Measurements from ENCODE around the gene KIF6.

The KIF6 gene

DNA sequence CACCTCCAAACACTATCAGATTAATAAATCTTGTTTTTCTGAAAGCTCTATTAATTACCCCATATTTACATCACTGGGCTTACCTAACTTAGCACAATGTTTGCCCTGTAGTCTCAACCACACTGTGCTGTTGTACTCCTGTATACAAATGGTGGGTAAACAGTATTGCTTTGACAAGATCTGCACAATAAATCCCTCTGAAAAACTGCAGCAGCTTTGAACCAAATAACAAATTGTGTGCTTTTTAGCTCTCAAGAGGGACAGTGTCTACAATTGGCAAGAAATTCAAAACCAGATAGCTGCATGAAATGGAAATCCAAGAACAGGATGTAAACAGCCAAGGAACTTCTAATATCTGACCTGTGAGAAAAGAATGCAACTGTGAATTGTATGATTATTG is 10.4 kb downstream of the KIF6 start:
- H3K4me3 ChIP-seq (ENCODE audit: insufficient read depth, low read depth, low read length, poor library complexity, severe bottlenecking): no peak overlapping the region

DNA sequence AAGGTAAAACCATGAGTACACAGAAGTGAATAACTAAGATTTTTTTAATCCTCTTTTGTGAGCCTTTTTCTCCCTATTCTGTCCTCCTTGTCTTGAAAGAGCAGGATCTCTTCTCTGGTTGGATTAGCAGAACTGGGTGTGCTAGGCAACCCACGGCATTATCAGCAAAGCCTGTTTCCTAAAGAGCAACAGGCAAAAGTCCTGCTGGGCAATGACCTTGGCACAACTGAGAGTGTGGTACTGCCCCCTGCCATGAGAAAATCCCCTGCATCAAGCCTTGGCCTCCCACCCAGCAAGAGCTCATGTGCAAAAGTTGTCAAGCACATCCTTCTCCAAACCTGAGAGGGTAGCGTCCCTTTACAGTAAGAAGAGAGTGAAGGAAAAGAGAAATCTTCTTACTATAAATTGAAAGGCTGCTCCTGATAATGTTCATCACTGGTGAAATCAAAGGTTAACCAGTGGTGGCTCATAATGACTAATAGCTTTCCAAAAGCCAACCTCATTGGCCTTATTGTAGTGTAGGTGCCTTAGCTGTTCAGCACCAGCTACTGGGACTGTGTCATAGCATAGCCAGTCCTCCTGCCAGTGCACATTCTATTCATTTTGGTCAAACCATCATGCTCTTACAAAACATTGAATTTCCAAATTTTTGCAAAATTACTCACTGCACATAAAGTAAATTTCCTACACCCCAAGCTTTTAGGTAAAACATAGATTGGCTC is 17.1 kb downstream of the KIF6 start:
- Histone ChIP-seq H3K36me3 (ENCODE audit: control insufficient read depth, insufficient read depth, low read length) (no peaks in the 10 kb centered on the region), H3K4me1 (ENCODE audit: control insufficient read depth, insufficient read depth, low read length, poor library complexity, severe bottlenecking) (no peaks in the 10 kb centered on the region), H3K9me3 (ENCODE audit: control insufficient read depth, low read length) (no peaks in the 10 kb centered on the region), H3K27me3 (replicated peaks; ENCODE audit: control insufficient read depth, insufficient read depth, low read length, poor library complexity, severe bottlenecking) (no peaks in the 10 kb centered on the region), H3K4me3 (ENCODE audit: insufficient read depth, low read depth, low read length, poor library complexity, severe bottlenecking) (no peak overlapping the region), H3K27ac (ENCODE audit: insufficient read depth, low read length, poor library complexity, severe bottlenecking) (no peak overlapping the region)
- DNase-seq: no peak

More for the DNA sequence above, 10.4 kb downstream of the KIF6 start:
- DNase-seq: no peak
- Histone ChIP-seq H3K9me3 (ENCODE audit: control insufficient read depth, low read length) (no peaks in the 10 kb centered on the region), H3K4me1 (ENCODE audit: control insufficient read depth, insufficient read depth, low read length, poor library complexity, severe bottlenecking) (no peaks in the 10 kb centered on the region), H3K27me3 (replicated peaks; ENCODE audit: control insufficient read depth, insufficient read depth, low read length, poor library complexity, severe bottlenecking) (no peaks in the 10 kb centered on the region), H3K36me3 (ENCODE audit: control insufficient read depth, insufficient read depth, low read length) (no peaks in the 10 kb centered on the region), H3K27ac (ENCODE audit: insufficient read depth, low read length, poor library complexity, severe bottlenecking) (no peak overlapping the region)

DNA sequence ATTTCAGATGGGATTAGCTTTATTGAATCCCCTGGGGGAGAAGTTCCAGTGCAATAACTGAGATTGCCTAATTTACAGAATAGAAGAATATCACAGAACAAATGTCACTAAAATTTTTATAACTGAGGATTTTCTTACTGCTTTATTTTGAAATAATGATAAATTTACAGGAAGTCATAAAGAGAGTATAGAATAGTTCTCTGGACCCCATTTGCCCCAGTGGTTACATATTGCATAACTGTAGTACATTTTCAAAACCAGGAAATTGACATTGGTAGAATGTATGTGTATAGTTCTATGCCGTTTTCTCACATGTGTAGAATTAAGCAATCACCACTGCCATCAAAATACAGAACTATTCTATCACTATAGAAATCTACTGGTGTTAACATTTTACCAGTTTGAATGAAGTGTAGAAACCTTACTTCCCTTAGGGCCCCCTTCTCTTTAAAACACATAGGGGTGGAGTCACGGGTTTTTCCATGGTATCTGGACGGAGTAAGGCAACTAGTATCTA is 18.3 kb downstream of the KIF6 start:
- Histone ChIP-seq H3K4me3 (ENCODE audit: insufficient read depth, low read depth, low read length, poor library complexity, severe bottlenecking) (no peak overlapping the region), H3K4me1 (ENCODE audit: control insufficient read depth, insufficient read depth, low read length, poor library complexity, severe bottlenecking) (no peaks in the 10 kb centered on the region), H3K27ac (ENCODE audit: insufficient read depth, low read length, poor library complexity, severe bottlenecking) (no peak overlapping the region), H3K9me3 (ENCODE audit: control insufficient read depth, low read length) (no peaks in the 10 kb centered on the region), H3K27me3 (replicated peaks; ENCODE audit: control insufficient read depth, insufficient read depth, low read length, poor library complexity, severe bottlenecking) (no peaks in the 10 kb centered on the region), H3K36me3 (ENCODE audit: control insufficient read depth, insufficient read depth, low read length) (no peaks in the 10 kb centered on the region)
- DNase-seq: no peak

DNA sequence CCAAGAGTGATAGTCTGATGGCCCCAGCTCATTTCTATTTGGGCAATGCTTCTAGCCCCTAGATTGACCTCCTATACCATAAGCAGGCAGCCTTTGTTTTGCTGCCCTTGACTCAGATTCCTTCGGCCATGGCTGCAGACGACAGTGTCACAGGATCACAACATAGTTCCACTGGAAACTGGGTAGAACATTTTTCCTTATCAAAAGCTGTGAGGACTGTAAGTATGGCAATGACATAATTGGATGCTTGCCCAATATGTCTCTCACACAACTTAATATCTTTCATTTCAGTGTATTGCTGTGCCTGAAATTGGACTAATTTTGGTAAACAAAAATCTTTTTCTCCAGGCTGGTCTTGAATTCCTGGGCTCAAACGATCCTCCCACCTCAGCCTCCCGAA is 22.9 kb downstream of the KIF6 start:
- no peak for DNase-seq
- Histone ChIP-seq H3K4me1 (ENCODE audit: control insufficient read depth, insufficient read depth, low read length, poor library complexity, severe bottlenecking) (no peaks in the 10 kb centered on the region), H3K36me3 (ENCODE audit: control insufficient read depth, insufficient read depth, low read length) (no peaks in the 10 kb centered on the region), H3K27ac (ENCODE audit: insufficient read depth, low read length, poor library complexity, severe bottlenecking) (no peak overlapping the region), H3K9me3 (ENCODE audit: control insufficient read depth, low read length) (no peaks in the 10 kb centered on the region), H3K4me3 (ENCODE audit: insufficient read depth, low read depth, low read length, poor library complexity, severe bottlenecking) (no peak overlapping the region), H3K27me3 (replicated peaks; ENCODE audit: control insufficient read depth, insufficient read depth, low read length, poor library complexity, severe bottlenecking) (no peaks in the 10 kb centered on the region)

DNA sequence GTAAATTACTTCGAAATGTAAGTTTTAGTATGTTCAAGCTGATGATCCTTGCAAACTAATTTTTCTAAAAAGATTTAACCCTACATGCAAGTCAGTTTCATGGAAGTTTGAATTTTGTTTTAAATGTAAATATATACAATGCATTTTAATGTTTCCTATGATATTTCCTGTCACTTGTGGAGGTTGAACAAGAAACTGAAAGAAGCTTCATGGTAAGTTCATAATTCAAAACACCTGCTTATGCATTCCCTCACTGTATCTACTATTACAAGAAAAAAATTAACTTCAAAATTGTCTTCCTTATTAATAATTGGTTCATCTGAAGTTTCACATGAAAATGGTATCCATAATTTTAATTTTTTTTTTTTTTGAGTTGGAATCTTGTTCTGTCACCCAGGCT is 24.8 kb downstream of the KIF6 start:
- H3K36me3 ChIP-seq (ENCODE audit: control insufficient read depth, insufficient read depth, low read length): no peaks in the 10 kb centered on the region
- H3K27ac ChIP-seq (ENCODE audit: insufficient read depth, low read length, poor library complexity, severe bottlenecking): no peak overlapping the region
- no peak for DNase-seq
- H3K27me3 ChIP-seq (replicated peaks; ENCODE audit: control insufficient read depth, insufficient read depth, low read length, poor library complexity, severe bottlenecking): no peaks in the 10 kb centered on the region
- H3K9me3 ChIP-seq (ENCODE audit: control insufficient read depth, low read length): no peaks in the 10 kb centered on the region
- H3K4me1 ChIP-seq (ENCODE audit: control insufficient read depth, insufficient read depth, low read length, poor library complexity, severe bottlenecking): no peaks in the 10 kb centered on the region
- H3K4me3 ChIP-seq (ENCODE audit: insufficient read depth, low read depth, low read length, poor library complexity, severe bottlenecking): no peak overlapping the region

DNA sequence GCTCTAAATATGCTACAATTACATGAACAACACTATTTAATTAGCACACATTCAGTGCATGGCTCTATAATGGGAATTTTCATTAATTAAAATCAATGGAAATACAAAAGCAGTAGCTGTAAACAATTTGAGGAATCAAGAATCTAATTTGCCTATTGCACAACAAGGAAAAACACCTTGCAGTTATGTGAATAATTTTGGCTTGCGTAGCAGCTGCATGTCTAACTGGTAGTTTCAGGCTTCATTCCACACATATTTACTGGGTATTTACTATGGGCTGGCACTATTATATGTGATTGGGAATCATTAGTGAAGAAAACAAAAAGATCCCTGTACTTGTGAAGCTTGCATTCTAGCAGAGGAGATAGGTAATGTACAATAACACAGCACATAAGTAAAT is 26.4 kb downstream of the KIF6 start:
- Histone ChIP-seq H3K27me3 (replicated peaks; ENCODE audit: control insufficient read depth, insufficient read depth, low read length, poor library complexity, severe bottlenecking) (no peaks in the 10 kb centered on the region), H3K27ac (ENCODE audit: insufficient read depth, low read length, poor library complexity, severe bottlenecking) (no peak overlapping the region), H3K9me3 (ENCODE audit: control insufficient read depth, low read length) (no peaks in the 10 kb centered on the region), H3K4me1 (ENCODE audit: control insufficient read depth, insufficient read depth, low read length, poor library complexity, severe bottlenecking) (no peaks in the 10 kb centered on the region), H3K4me3 (ENCODE audit: insufficient read depth, low read depth, low read length, poor library complexity, severe bottlenecking) (no peak overlapping the region), H3K36me3 (ENCODE audit: control insufficient read depth, insufficient read depth, low read length) (no peaks in the 10 kb centered on the region)
- no peak for DNase-seq

DNA sequence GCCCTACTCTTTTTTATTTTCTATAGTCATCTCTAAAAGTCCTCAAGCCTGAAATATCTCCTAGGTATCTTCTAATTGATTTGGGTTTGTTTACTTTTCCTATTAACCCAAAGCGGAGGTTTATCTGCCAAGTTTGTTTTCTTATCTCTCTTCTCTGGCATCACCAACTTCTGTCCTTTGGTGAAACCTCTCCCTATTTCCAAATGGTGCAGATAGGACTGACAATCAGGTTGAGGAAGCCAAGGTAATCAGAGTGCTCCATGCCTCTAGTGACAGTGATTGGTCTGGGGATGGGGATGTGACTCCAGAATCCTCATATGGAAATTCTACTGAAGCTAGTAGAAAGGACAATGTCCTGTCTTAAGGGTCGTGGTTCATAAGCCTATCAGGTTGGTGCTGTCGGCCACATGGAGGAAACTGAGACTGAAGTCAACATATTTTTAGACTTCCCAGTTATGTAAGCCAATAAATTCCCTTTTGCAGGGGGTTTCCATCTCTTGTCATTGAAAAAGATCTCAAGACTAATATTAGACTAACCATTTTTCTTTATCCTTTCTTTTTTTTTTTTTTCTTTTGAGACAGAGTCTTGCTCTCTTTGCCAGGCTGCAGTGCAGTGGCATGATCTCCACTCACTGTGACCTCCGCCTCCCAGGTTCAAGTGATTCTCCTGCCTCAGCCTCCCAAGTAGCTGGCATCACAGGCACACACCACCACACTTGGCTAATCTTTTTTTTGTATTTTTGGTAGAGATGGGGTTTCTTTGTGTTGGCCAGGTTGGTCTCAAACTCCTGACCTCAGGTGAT is 28.0 kb downstream of the KIF6 start:
- no peaks in the 10 kb centered on the region for H3K4me1 ChIP-seq (ENCODE audit: control insufficient read depth, insufficient read depth, low read length, poor library complexity, severe bottlenecking)
- no peak overlapping the region for H3K27ac ChIP-seq (ENCODE audit: insufficient read depth, low read length, poor library complexity, severe bottlenecking)
- DNase-seq: no peak
- no peaks in the 10 kb centered on the region for H3K36me3 ChIP-seq (ENCODE audit: control insufficient read depth, insufficient read depth, low read length)
- no peaks in the 10 kb centered on the region for H3K27me3 ChIP-seq (replicated peaks; ENCODE audit: control insufficient read depth, insufficient read depth, low read length, poor library complexity, severe bottlenecking)
- no peaks in the 10 kb centered on the region for H3K9me3 ChIP-seq (ENCODE audit: control insufficient read depth, low read length)
- no peak overlapping the region for H3K4me3 ChIP-seq (ENCODE audit: insufficient read depth, low read depth, low read length, poor library complexity, severe bottlenecking)

DNA sequence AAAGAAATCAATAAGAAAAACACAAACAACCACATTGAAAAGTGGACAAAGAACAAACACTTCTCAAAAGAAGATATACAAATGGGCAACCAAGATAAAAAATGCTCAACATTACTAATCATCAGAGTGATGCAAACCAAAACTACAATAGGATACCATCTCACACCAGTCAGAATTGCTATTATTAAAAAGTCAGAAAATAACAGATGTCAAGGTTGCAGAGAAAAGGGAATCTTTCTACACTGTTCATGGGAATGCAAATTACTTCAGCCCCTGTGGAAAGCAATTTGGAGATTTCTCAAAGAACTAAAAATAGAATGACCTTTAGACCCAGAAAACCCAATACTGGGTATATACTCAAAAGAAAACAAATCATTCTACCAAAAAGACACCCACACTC is 29.8 kb downstream of the KIF6 start:
- DNase-seq: no peak

DNA sequence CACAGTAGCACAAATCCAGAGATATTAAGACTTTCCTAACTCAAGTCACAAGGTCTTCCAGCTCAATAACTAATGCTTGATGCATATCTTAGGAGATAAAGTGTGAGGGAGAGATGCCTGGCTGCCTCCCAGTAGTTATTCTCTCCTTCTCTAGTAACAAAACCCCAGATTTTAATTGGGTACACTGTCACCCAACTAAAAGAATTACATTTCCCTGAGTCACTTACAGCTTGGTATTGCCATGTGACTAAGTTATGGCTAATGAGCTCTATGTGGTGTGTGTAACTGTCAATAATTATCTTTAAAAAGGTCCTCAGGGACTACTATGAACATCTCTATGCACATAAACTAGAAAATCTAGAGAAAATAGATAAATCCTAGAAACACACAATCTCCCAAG is 32.0 kb downstream of the KIF6 start:
- Histone ChIP-seq H3K4me1 (ENCODE audit: control insufficient read depth, insufficient read depth, low read length, poor library complexity, severe bottlenecking) (no peaks in the 10 kb centered on the region), H3K4me3 (ENCODE audit: insufficient read depth, low read depth, low read length, poor library complexity, severe bottlenecking) (no peak overlapping the region), H3K27me3 (replicated peaks; ENCODE audit: control insufficient read depth, insufficient read depth, low read length, poor library complexity, severe bottlenecking) (no peaks in the 10 kb centered on the region), H3K27ac (ENCODE audit: insufficient read depth, low read length, poor library complexity, severe bottlenecking) (no peak overlapping the region), H3K9me3 (ENCODE audit: control insufficient read depth, low read length) (no peaks in the 10 kb centered on the region), H3K36me3 (ENCODE audit: control insufficient read depth, insufficient read depth, low read length) (no peaks in the 10 kb centered on the region)
- DNase-seq: no peak

More for the DNA sequence above, 29.8 kb downstream of the KIF6 start:
- Histone ChIP-seq H3K27ac (ENCODE audit: insufficient read depth, low read length, poor library complexity, severe bottlenecking) (no peak overlapping the region), H3K4me1 (ENCODE audit: control insufficient read depth, insufficient read depth, low read length, poor library complexity, severe bottlenecking) (no peaks in the 10 kb centered on the region), H3K9me3 (ENCODE audit: control insufficient read depth, low read length) (no peaks in the 10 kb centered on the region), H3K36me3 (ENCODE audit: control insufficient read depth, insufficient read depth, low read length) (no peaks in the 10 kb centered on the region), H3K27me3 (replicated peaks; ENCODE audit: control insufficient read depth, insufficient read depth, low read length, poor library complexity, severe bottlenecking) (no peaks in the 10 kb centered on the region), H3K4me3 (ENCODE audit: insufficient read depth, low read depth, low read length, poor library complexity, severe bottlenecking) (no peak overlapping the region)

DNA sequence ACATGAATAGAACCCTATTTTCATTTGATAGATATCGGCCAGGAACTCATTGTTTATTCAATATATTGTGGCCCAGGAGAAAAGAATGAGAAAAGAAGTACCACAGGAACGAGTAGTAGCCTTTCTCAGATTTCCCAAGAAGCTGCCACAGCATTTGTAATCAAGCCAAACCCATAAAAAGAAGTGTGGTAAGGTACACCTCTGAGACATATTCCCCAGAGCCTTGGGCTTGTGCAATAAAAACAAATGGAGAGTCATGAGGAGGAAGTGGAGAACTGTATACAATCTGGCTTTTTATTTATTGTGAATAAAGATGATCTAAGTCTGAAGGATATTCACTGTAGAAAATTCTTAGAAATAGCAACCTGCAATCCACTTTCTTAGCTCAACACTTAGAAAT is 36.7 kb downstream of the KIF6 start:
- no peak for DNase-seq
- no peaks in the 10 kb centered on the region for H3K27me3 ChIP-seq (replicated peaks; ENCODE audit: control insufficient read depth, insufficient read depth, low read length, poor library complexity, severe bottlenecking)
- no peaks in the 10 kb centered on the region for H3K4me1 ChIP-seq (ENCODE audit: control insufficient read depth, insufficient read depth, low read length, poor library complexity, severe bottlenecking)

More for the DNA sequence above, 36.7 kb downstream of the KIF6 start:
- Histone ChIP-seq H3K4me3 (ENCODE audit: insufficient read depth, low read depth, low read length, poor library complexity, severe bottlenecking) (no peak overlapping the region), H3K27ac (ENCODE audit: insufficient read depth, low read length, poor library complexity, severe bottlenecking) (no peak overlapping the region), H3K9me3 (ENCODE audit: control insufficient read depth, low read length) (no peaks in the 10 kb centered on the region), H3K36me3 (ENCODE audit: control insufficient read depth, insufficient read depth, low read length) (no peaks in the 10 kb centered on the region)

All from effector memory CD4-positive, alpha-beta T cell (primary cell).